K562 (cell line): ENCODE results near the gene NRTN. TPM values are rescaled to one million over a fixed set of nuclear protein-coding genes. Genes with fewer than 3 reads are reported as not detected.

Experiments used
- ATAC-seq: fragments of 200-7000 bp; cut with Tn5 transposase; 3 replicates; pipeline ENCODE4 v1.9.1; 2020; ENCODE audit warnings: moderate library complexity
- BruUV-seq: library from RNA; stranded (reverse); fragments of 400-500 nt; replicated peaks from 2 replicates; lab custom pipeline; 2021; lab: Mats Ljungman, UMichigan
- CTCF ChIA-PET: fragments of 300-600 bp; formaldehyde crosslinking; extraction: SDS; loops from one replicate; lab custom pipeline; 2021; ENCODE audit warnings: low intra/inter-chr PET ratio; lab: Yijun Ruan, JAX
- POLR2A ChIA-PET: fragments of 300-600, 350-650 bp; sonication (Branson Sonifier 250); formaldehyde crosslinking; extraction: SDS; loops from one replicate; lab custom pipeline; 2021; ENCODE audit warnings: antibody characterized with exemption, inconsistent platforms; lab: Yijun Ruan, JAX
- DNase-seq, 4 experiments: peaks; one replicate each; pipeline versions ENCODE4 v3.0.0 to v3.0.0-alpha.2; 2011 to 2018; ENCODE audit warnings: low spot score in 3 of 4, mixed read lengths in 3 of 4; ENCODE audit errors: extremely low read depth in 1 of 4
- FAIRE-seq: peaks from 2 replicates; lab custom pipeline; 2011; peaks lifted over from hg19 to GRCh38; lab: Jason Lieb, UNC
- H2AFZ ChIP-seq: 2 replicates; pipeline ENCODE4 v1.6.0; 2011; ENCODE audit warnings: low read depth, low read length, control low read depth, inconsistent platforms
- H3K27ac ChIP-seq: fragments of 200-600 bp; 3 replicates; pipeline ENCODE4 v1.8.0; 2011; ENCODE audit warnings: low read depth, mild to moderate bottlenecking, control low read depth, inconsistent platforms, low read length, moderate library complexity, mixed read lengths; ENCODE audit errors: extremely low read depth
- H3K27me3 ChIP-seq, 2 experiments: fragments of 300-600 bp in 1 of 2; 2 replicates in 1 of 2; 3 replicates in 1 of 2; pipeline versions ENCODE4 v1.6.0 to v1.8.0; 2011; ENCODE audit warnings: inconsistent platforms in 2 of 2, low read length in 2 of 2, mild to moderate bottlenecking in 1 of 2, mixed read lengths in 1 of 2, moderate library complexity in 1 of 2; ENCODE audit not compliant: control insufficient read depth in 2 of 2, insufficient read depth in 2 of 2
- H3K36me3 ChIP-seq: fragments of 300-600 bp; 3 replicates; pipeline ENCODE4 v1.8.0; 2011; ENCODE audit warnings: mild to moderate bottlenecking, low read length, inconsistent platforms; ENCODE audit not compliant: control insufficient read depth, insufficient read depth
- H3K4me1 ChIP-seq, 2 experiments: fragments of 200-600 bp in 1 of 2; replicated peaks in 1 of 2; 2 replicates in 1 of 2; 3 replicates in 1 of 2; pipeline versions ENCODE4 v1.5.1 to v1.8.0; 2011; ENCODE audit warnings: inconsistent platforms in 2 of 2, low read length in 2 of 2, mild to moderate bottlenecking in 1 of 2, mixed read lengths in 1 of 2, moderate library complexity in 1 of 2; ENCODE audit not compliant: control insufficient read depth in 2 of 2, insufficient read depth in 2 of 2
- H3K4me2 ChIP-seq: 2 replicates; pipeline ENCODE4 v1.6.1; 2011; ENCODE audit warnings: low read length, control low read depth, inconsistent platforms, mixed read lengths; ENCODE audit not compliant: insufficient read depth
- H3K4me3 ChIP-seq: fragments of 200-600 bp; sonication (generic), shearing (Covaris generic); 2 replicates; pipeline ENCODE4 v1.5.1; 2016; ENCODE audit warnings: control low read depth, inconsistent platforms
- H3K79me2 ChIP-seq: fragments of 200-600 bp; 3 replicates; pipeline ENCODE4 v1.8.0; 2011; ENCODE audit warnings: low read length, inconsistent platforms; ENCODE audit not compliant: control insufficient read depth, insufficient read depth
- H3K9ac ChIP-seq, 2 experiments: 2 replicates each; pipeline versions ENCODE4 v1.6.0 to v1.6.1; 2011; ENCODE audit warnings: low read depth in 2 of 2, low read length in 2 of 2, control low read depth in 1 of 2, inconsistent platforms in 1 of 2, mild to moderate bottlenecking in 1 of 2, mixed read lengths in 1 of 2; ENCODE audit not compliant: insufficient read depth in 1 of 2
- H3K9me1 ChIP-seq: one replicate; pipeline ENCODE4 v1.6.0; 2011; ENCODE audit warnings: inconsistent platforms, mild to moderate bottlenecking, low read length, moderate library complexity; ENCODE audit not compliant: control insufficient read depth, insufficient read depth
- H3K9me3 ChIP-seq: replicated peaks from 2 replicates; pipeline ENCODE4 v1.5.1; 2011; ENCODE audit warnings: low read depth, low read length, inconsistent platforms; ENCODE audit not compliant: control insufficient read depth, insufficient read depth
- H4K20me1 ChIP-seq: replicated peaks from 2 replicates; pipeline ENCODE4 v1.6.1; 2011; ENCODE audit warnings: low read length, inconsistent platforms, mixed read lengths; ENCODE audit not compliant: control insufficient read depth, insufficient read depth
- C11orf30 ChIP-seq: fragments of 450-650 bp; IDR thresholded peaks from 2 replicates; pipeline ENCODE4 v1.6.1; 2016; ENCODE audit warnings: low read depth, mild to moderate bottlenecking
- HMG20A ChIP-seq: fragments of 450-650 bp; formaldehyde crosslinking; conservative IDR thresholded peaks from 2 replicates; pipeline ENCODE4 v1.4.0; 2020; ENCODE audit warnings: mild to moderate bottlenecking, mixed read lengths
- JUND ChIP-seq, 2 experiments: IDR thresholded peaks; 2 replicates in 1 of 2; 3 replicates in 1 of 2; pipeline ENCODE4 v1.6.1; 2011; ENCODE audit warnings: borderline replicate concordance in 2 of 2, low read depth in 2 of 2, low read length in 2 of 2, improper control_type of control experiment in 1 of 2, missing biosample characterization in 1 of 2, missing genetic modification characterization in 1 of 2, missing genetic modification reagents in 1 of 2
- KDM1A ChIP-seq, 2 experiments: fragments of 450-650 bp; IDR thresholded peaks; 2 replicates each; pipeline ENCODE4 v1.6.1; 2016; ENCODE audit warnings: mild to moderate bottlenecking in 2 of 2
- NEUROD1 ChIP-seq: fragments of 150-350 bp; IDR thresholded peaks from 2 replicates; pipeline ENCODE4 v1.6.1; 2014; ENCODE audit warnings: borderline replicate concordance, low read length, low read depth; ENCODE audit not compliant: partially characterized antibody
- NRF1 ChIP-seq, 2 experiments: fragments of 450-650 bp; IDR thresholded peaks in 1 of 2; conservative IDR thresholded peaks in 1 of 2; 2 replicates each; pipeline ENCODE4 v1.6.1; 2014; ENCODE audit warnings: mild to moderate bottlenecking in 2 of 2
- STAG1 ChIP-seq: sonication (generic); formaldehyde crosslinking; IDR thresholded peaks from 2 replicates; pipeline ENCODE4 v1.5.0; 2020; ENCODE audit warnings: missing genetic modification reagents, borderline replicate concordance
- TAF9B ChIP-seq: fragments of 450-650 bp; IDR thresholded peaks from 2 replicates; pipeline ENCODE4 v1.6.1; 2018; ENCODE audit warnings: mild to moderate bottlenecking; ENCODE audit not compliant: partially characterized antibody
- ZNF197 ChIP-seq: fragments of 200-800 bp; sonication (Bioruptor generic); IDR thresholded peaks from 2 replicates; pipeline ENCODE4 v1.6.1; 2016; ENCODE audit warnings: low read depth, missing genetic modification characterization, missing compliant biosample characterization
- WGBS: fragments of 100-300 bp; shearing (Covaris generic); methylation state at CpG from one replicate; pipeline ENCODE4 v1.1.6; 2016; ENCODE audit warnings: low coverage, mixed read lengths; ENCODE audit not compliant: insufficient coverage; ENCODE audit errors: missing lambda C conversion rate; 5-methylcytosine and 5-hydroxymethylcytosine counted together
- in situ Hi-C: fragments of 300-500 bp; cut with MboI; formaldehyde crosslinking; loops from 4 replicates; pipeline ENCODE4 v1.15.0; 2018; ENCODE audit warnings: inconsistent platforms, mixed read lengths
- intact Hi-C: fragments of 100-400 bp; cut with micrococcal nuclease; formaldehyde crosslinking; loops from 2 replicates; pipeline ENCODE4 v1.14.2; 2022
- polyA plus RNA-seq, 8 experiments: library from polyadenylated mRNA; depleted of rRNA in 4 of 8; stranded (reverse) in 5 of 8; unstranded in 3 of 8; fragments of >200 nt; fragmentation: Nextera tagmentation in 2 of 8; fragmentation: Illumina TruSeq in 1 of 8; extraction: Ambion mirVana in 2 of 8; extraction: Trizol in 1 of 8; gene quantifications; 2 replicates each; pipeline versions ENCODE4 v1.2.1 to v1.2.3, GENCODE V29; 2011 to 2014; ENCODE audit warnings: inconsistent platforms in 1 of 8, missing spikeins in 1 of 8
- total RNA-seq, 7 experiments: library from RNA; depleted of rRNA in 6 of 7; stranded (reverse); fragments of >200 nt in 6 of 7; fragmentation: Illumina TruSeq in 2 of 7; extraction: Trizol in 2 of 7; gene quantifications; 2 replicates each; pipeline versions ENCODE4 v1.2.1 to v1.2.3, GENCODE V29; 2011 to 2021; ENCODE audit warnings: low replicate concordance in 1 of 7
- TF ChIP-seq, protein P1 (sequence below), 2 experiments: IDR thresholded peaks; 2 replicates each; pipeline ENCODE4 v1.6.1; 2011; ENCODE audit warnings: borderline replicate concordance in 1 of 2, control low read depth in 1 of 2, low read depth in 1 of 2, low read length in 1 of 2, mild to moderate bottlenecking in 1 of 2, mixed read lengths in 1 of 2, moderate library complexity in 1 of 2; ENCODE audit not compliant: insufficient read depth in 1 of 2, insufficient read length in 1 of 2, poor library complexity in 1 of 2, severe bottlenecking in 1 of 2; ENCODE audit errors: extremely low read depth in 1 of 2
- TF ChIP-seq, protein P2 (sequence below): sonication (generic); formaldehyde crosslinking; IDR thresholded peaks from 2 replicates; pipeline ENCODE4 v1.5.0; 2020; ENCODE audit warnings: missing genetic modification reagents
- TF ChIP-seq, protein P3 (sequence below): fragments of 450-650 bp; formaldehyde crosslinking; IDR thresholded peaks from 2 replicates; pipeline ENCODE4 v1.4.0; 2022; ENCODE audit warnings: missing genetic modification characterization
- TF ChIP-seq, protein P4 (sequence below): IDR thresholded peaks from 2 replicates; pipeline ENCODE4 v1.6.1; 2011; ENCODE audit warnings: borderline replicate concordance, low read depth, mild to moderate bottlenecking, moderate library complexity, low read length; ENCODE audit not compliant: insufficient read depth, poor library complexity, severe bottlenecking

NRTN gene
- total and polyA plus RNA-seq, 9 of the 15 experiments (the other 6 are each of a cell fraction or from before 2014, with no cell fraction given): 0.62 to 8.1 (median 1.6) TPM; not detected in 2

DNA sequence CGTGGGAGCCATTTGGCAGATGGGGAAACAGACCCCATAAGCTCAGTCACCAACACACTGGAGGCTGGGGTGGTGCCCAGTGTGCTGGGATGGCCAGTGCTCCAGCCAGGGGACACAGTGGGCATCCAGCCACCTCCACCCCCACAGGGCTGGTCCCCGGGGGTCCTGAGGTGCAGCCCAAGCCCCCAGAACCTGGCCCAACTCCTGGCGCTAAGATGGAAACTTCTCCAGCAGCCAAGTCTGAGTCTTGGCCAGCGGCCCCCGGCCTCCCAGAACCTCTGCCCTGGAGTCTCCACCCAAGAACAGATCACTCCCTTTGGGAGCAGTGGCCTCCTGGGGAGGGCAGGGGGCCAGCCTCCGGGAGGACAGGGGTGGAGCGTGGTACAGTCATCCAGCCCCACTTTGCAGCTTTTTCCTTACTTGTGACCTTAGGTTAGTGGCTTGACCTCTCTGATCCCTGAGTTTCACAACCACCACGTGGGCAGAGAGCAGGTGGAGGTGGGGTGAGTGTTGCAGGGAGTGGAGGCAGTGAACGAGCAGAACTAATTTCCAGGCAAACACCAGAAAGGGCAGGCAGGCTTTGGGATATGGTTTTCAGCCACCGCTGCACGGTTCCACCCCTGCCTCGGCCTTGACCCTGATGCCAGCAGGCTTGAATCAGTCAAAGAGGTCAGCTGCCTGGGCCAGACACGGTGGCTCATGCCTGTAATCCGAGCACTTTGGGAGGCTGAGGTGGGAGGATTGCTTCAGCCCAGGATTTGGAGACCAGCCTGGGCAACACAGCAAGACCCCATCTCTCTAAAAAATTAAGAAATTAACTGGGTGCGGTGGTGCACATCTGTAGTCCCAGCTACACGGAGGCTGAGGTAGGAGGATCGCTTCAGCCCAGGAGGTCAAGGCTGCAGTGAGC is 4.3 kb upstream of the NRTN start:
- FAIRE-seq (no peak), ATAC-seq (no peak), DNase-seq (peak in 2 of 4 experiments; percentile 29 to 43)
- H3K79me2 ChIP-seq: no peaks in the 10 kb centered on the region
- in situ Hi-C loops (loop anchor here (5.0 kb wide), 2 partner anchors 92 to 222 kb away; no protein-coding TSS in a partner anchor), intact Hi-C loops (loop anchor here (5.0 to 10.0 kb wide), 2 partner anchors 184 to 222 kb away; no protein-coding TSS in a partner anchor)
- 61% methylated on average over 15 of the region's 17 CpGs for WGBS
- H3K27ac ChIP-seq: no peak overlapping the region
- H3K27me3 ChIP-seq: no peaks in the 10 kb centered on the region
- ChIA-PET POLR2A (interaction anchor here (0.6 to 1.3 kb wide), 4 partner anchors 9 to 221 kb away, joined by 3 to 11 read pairs (median 4); partner anchors contain the start of genes DUS3L and NDUFA11), CTCF (no interaction called here)
- 0 out of 2 replicates have a peak, but pooled peaks cover 11% of the 10 kb centered on the region for H4K20me1 ChIP-seq
- no peaks in the 10 kb centered on the region for H3K9me3 ChIP-seq
- H2AFZ ChIP-seq: no peak overlapping the region
- no TSS peak for BruUV-seq
- peaks cover 36 to 74% of the 10 kb centered on the region in 2 experiments for H3K4me1 ChIP-seq
- no peak overlapping the region for H3K4me2 ChIP-seq
- H3K4me3 ChIP-seq: no peak overlapping the region
- no peaks in the 10 kb centered on the region for H3K36me3 ChIP-seq
- H3K9ac ChIP-seq: peak overlapping the region in 1 of 2 experiments; percentile 73; a peak in 2 of 4 replicates
- H3K9me1 ChIP-seq: no peaks in the 10 kb centered on the region
- TF ChIP-seq HMG20A (no peak), TAF9B (no peak), KDM1A (IDR thresholded peaks at IDR 0.05) (peak in 1 of 2 experiments; percentile 38; a peak in 1 of 4 replicates), C11orf30 (no peak), NRF1 (conservative IDR thresholded peaks at IDR 0.05 in 1 of 2, IDR thresholded peaks at IDR 0.05 in 1 of 2) (no peak), JUND (IDR thresholded peaks at IDR 0.05; ENCODE audit: borderline replicate concordance, low read depth, low read length) (no peak), JUND (tag; IDR thresholded peaks at IDR 0.05; ENCODE audit: borderline replicate concordance, low read depth, low read length) (no peak), NEUROD1 (no peak), STAG1 (no peak), ZNF197 (CRISPR knock-in tag) (no peak)
- TF ChIP-seq, protein P1, sequence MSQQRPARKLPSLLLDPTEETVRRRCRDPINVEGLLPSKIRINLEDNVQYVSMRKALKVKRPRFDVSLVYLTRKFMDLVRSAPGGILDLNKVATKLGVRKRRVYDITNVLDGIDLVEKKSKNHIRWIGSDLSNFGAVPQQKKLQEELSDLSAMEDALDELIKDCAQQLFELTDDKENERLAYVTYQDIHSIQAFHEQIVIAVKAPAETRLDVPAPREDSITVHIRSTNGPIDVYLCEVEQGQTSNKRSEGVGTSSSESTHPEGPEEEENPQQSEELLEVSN (IDR thresholded peaks at IDR 0.05; ENCODE audit: borderline replicate concordance in 1 of 2, extremely low read depth in 1 of 2, insufficient read depth in 1 of 2, insufficient read length in 1 of 2, low read depth in 1 of 2, low read length in 1 of 2, poor library complexity in 1 of 2, severe bottlenecking in 1 of 2): no peak
- TF ChIP-seq, protein P2, sequence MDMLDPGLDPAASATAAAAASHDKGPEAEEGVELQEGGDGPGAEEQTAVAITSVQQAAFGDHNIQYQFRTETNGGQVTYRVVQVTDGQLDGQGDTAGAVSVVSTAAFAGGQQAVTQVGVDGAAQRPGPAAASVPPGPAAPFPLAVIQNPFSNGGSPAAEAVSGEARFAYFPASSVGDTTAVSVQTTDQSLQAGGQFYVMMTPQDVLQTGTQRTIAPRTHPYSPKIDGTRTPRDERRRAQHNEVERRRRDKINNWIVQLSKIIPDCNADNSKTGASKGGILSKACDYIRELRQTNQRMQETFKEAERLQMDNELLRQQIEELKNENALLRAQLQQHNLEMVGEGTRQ (CRISPR knock-in tag): peak; percentile 42; the same call in 1 of the 2 replicates
- TF ChIP-seq, protein P3, sequence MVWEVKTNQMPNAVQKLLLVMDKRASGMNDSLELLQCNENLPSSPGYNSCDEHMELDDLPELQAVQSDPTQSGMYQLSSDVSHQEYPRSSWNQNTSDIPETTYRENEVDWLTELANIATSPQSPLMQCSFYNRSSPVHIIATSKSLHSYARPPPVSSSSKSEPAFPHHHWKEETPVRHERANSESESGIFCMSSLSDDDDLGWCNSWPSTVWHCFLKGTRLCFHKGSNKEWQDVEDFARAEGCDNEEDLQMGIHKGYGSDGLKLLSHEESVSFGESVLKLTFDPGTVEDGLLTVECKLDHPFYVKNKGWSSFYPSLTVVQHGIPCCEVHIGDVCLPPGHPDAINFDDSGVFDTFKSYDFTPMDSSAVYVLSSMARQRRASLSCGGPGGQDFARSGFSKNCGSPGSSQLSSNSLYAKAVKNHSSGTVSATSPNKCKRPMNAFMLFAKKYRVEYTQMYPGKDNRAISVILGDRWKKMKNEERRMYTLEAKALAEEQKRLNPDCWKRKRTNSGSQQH (CRISPR knock-in tag): no peak
- TF ChIP-seq, protein P4, sequence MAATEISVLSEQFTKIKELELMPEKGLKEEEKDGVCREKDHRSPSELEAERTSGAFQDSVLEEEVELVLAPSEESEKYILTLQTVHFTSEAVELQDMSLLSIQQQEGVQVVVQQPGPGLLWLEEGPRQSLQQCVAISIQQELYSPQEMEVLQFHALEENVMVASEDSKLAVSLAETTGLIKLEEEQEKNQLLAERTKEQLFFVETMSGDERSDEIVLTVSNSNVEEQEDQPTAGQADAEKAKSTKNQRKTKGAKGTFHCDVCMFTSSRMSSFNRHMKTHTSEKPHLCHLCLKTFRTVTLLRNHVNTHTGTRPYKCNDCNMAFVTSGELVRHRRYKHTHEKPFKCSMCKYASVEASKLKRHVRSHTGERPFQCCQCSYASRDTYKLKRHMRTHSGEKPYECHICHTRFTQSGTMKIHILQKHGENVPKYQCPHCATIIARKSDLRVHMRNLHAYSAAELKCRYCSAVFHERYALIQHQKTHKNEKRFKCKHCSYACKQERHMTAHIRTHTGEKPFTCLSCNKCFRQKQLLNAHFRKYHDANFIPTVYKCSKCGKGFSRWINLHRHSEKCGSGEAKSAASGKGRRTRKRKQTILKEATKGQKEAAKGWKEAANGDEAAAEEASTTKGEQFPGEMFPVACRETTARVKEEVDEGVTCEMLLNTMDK: no peak
